Keratinocyte (primary cell): ENCODE results near the gene FGFR3. TPM values are rescaled to one million over a fixed set of nuclear protein-coding genes. Genes with fewer than 3 reads are reported as not detected.

Experiments used
- DNase-seq: peaks from one replicate; pipeline ENCODE4 v3.0.0-alpha.2; 2011; ENCODE audit warnings: low read depth, missing footprints, low spot score
- FAIRE-seq: peaks from 2 replicates; lab custom pipeline; 2011; peaks lifted over from hg19 to GRCh38; lab: Jason Lieb, UNC
- H2AFZ ChIP-seq: 2 replicates; pipeline ENCODE4 v1.6.0; 2012; ENCODE audit warnings: low read length, control low read depth, inconsistent platforms; ENCODE audit not compliant: control insufficient read depth
- H3K27ac ChIP-seq: 2 replicates; pipeline ENCODE4 v1.5.1; 2011; ENCODE audit warnings: low read length; ENCODE audit not compliant: control insufficient read depth, insufficient read depth
- H3K27me3 ChIP-seq: 3 replicates; pipeline ENCODE4 v1.6.0; 2011; ENCODE audit warnings: low read length; ENCODE audit not compliant: control insufficient read depth, insufficient read depth; ENCODE audit errors: extremely low read depth
- H3K36me3 ChIP-seq, 2 experiments: 2 replicates in 1 of 2; 3 replicates in 1 of 2; pipeline ENCODE4 v1.5.1; 2011; ENCODE audit warnings: low read length in 2 of 2, mild to moderate bottlenecking in 1 of 2; ENCODE audit not compliant: control insufficient read depth in 2 of 2, insufficient read depth in 2 of 2; ENCODE audit errors: extremely low read depth in 1 of 2
- H3K4me1 ChIP-seq: 3 replicates; pipeline ENCODE4 v1.5.1; 2011; ENCODE audit warnings: low read length; ENCODE audit not compliant: control insufficient read depth, insufficient read depth; ENCODE audit errors: extremely low read depth
- H3K4me2 ChIP-seq: 3 replicates; pipeline ENCODE4 v1.6.0; 2011; ENCODE audit warnings: low read depth, low read length; ENCODE audit not compliant: control insufficient read depth, insufficient read depth; ENCODE audit errors: extremely low read depth
- H3K4me3 ChIP-seq, 3 experiments: fragments of 200-600 bp in 1 of 3; sonication (generic) in 1 of 3; 2 replicates in 2 of 3; 3 replicates in 1 of 3; pipeline ENCODE4 v1.5.1; 2011 to 2016; ENCODE audit warnings: low read length in 3 of 3, mild to moderate bottlenecking in 3 of 3, control low read depth in 2 of 3, inconsistent platforms in 1 of 3, low read depth in 1 of 3, mixed read lengths in 1 of 3, mixed run types in 1 of 3, moderate library complexity in 1 of 3; ENCODE audit not compliant: control insufficient read depth in 2 of 3, insufficient read depth in 2 of 3; ENCODE audit errors: extremely low read depth in 1 of 3
- H3K79me2 ChIP-seq: 2 replicates; pipeline ENCODE4 v1.6.0; 2012; ENCODE audit warnings: low read length; ENCODE audit not compliant: control insufficient read depth, insufficient read depth
- H3K9ac ChIP-seq: 3 replicates; pipeline ENCODE4 v1.6.0; 2011; ENCODE audit warnings: low read length; ENCODE audit not compliant: control insufficient read depth, insufficient read depth; ENCODE audit errors: extremely low read depth
- H3K9me1 ChIP-seq: 3 replicates; pipeline ENCODE4 v1.6.0; 2011; ENCODE audit warnings: low read length; ENCODE audit not compliant: control insufficient read depth, insufficient read depth; ENCODE audit errors: extremely low read depth
- H3K9me3 ChIP-seq: 2 replicates; pipeline ENCODE4 v1.5.1; 2012; ENCODE audit warnings: low read depth, low read length; ENCODE audit not compliant: control insufficient read depth
- H4K20me1 ChIP-seq: 3 replicates; pipeline ENCODE4 v1.6.0; 2011; ENCODE audit warnings: low read length; ENCODE audit not compliant: control insufficient read depth, insufficient read depth; ENCODE audit errors: extremely low read depth
- EZH2 ChIP-seq: IDR thresholded peaks from one replicate; pipeline ENCODE4 v1.6.1; 2012; ENCODE audit warnings: inconsistent platforms, mild to moderate bottlenecking, low read length, moderate library complexity
- dilution Hi-C: fragments of 300-500 bp; cut with MboI; formaldehyde crosslinking; loops from one replicate; pipeline ENCODE4 v1.7.0; 2020; ENCODE audit warnings: low sequenced_read_pairs; ENCODE audit not compliant: extremely low pct_ligation_motif_present
- polyA plus RNA-seq, 5 experiments: library from polyadenylated mRNA; depleted of rRNA in 3 of 5; stranded (reverse) in 3 of 5; stranded (forward) in 1 of 5; unstranded in 1 of 5; fragments of >200 nt; gene quantifications; 1 replicate in 1 of 5; 2 replicates in 3 of 5; 3 replicates in 1 of 5; pipeline versions ENCODE4 v1.2.1 to v1.2.3, GENCODE V29; 2011 to 2012; ENCODE audit warnings: missing spikeins in 2 of 5, low read depth in 1 of 5, low replicate concordance in 1 of 5
- TF ChIP-seq, protein P1 (sequence below), 3 experiments: IDR thresholded peaks in 1 of 3; conservative IDR thresholded peaks in 1 of 3; optimal IDR thresholded peaks in 1 of 3; 2 replicates in 2 of 3; 3 replicates in 1 of 3; pipeline versions ENCODE3 to v1.5.1; 2011; ENCODE audit warnings: low read length in 3 of 3, mild to moderate bottlenecking in 3 of 3, moderate library complexity in 2 of 3, control low read depth in 1 of 3, inconsistent platforms in 1 of 3; ENCODE audit not compliant: insufficient read depth in 2 of 3; ENCODE audit errors: extremely low read depth in 1 of 3

FGFR3 gene
- polyA plus RNA-seq, 1 donor (not counting 4 experiments of a cell fraction or from before 2014, with no cell fraction given): 45.2 TPM

DNA sequence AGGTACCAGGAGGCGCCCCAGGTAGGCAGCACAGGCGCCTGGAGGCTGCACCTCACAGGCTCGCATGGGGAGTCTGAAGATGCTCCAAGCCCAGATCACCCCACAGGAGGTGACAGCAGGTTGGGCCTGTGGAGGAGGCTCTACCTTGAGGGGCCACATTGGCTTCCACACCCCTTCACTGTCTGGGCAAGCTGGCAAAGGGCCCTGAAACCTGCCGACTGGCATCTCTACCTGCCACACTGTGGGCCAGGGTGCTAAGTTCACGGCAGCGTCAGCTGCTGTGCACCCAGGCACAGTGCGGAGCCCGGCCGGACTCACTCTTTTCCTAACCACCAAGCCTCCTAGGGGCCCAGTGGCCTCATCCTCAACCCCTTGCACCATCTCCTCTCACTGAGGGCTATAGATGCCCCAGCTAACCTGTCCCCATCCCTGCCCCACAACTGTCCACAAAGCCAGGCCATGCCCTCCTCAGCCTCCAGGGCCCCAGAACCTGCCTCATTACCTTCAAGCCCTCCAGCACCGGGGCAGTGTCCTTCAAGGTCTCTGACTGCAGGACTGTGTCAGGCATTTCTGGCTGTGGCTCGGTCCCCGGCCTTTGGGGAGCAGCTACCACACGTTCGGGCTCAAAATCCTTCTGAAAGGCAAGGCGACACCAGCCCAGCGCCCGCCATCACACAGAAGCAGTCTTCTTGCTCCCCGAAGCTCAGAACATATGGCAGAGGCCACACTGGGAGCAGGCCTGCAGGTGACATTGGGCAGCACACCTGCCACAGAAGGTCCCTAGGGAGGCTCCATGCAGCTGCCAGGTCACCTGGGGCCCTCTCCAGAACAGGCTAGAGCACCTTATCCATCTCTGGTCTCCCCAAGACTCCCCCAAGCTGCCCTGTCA is 28.8 kb downstream of the FGFR3 start:
- Histone ChIP-seq H3K27me3 (no peaks in the 10 kb centered on the region), H3K9ac (no peak overlapping the region), H3K4me2 (no peak overlapping the region), H3K9me1 (no peaks in the 10 kb centered on the region), H3K27ac (no peak overlapping the region), H4K20me1 (no peaks in the 10 kb centered on the region), H3K36me3 (peaks cover 48 to 51% of the 10 kb centered on the region in 2 experiments), H3K9me3 (no peaks in the 10 kb centered on the region), H3K79me2 (peaks cover 2% of the 10 kb centered on the region), H2AFZ (no peak overlapping the region), H3K4me1 (no peaks in the 10 kb centered on the region), H3K4me3 (no peak overlapping the region)
- dilution Hi-C loops: no loop called here
- DNase-seq (no peak), FAIRE-seq (no peak)
- no peak for TF ChIP-seq EZH2

DNA sequence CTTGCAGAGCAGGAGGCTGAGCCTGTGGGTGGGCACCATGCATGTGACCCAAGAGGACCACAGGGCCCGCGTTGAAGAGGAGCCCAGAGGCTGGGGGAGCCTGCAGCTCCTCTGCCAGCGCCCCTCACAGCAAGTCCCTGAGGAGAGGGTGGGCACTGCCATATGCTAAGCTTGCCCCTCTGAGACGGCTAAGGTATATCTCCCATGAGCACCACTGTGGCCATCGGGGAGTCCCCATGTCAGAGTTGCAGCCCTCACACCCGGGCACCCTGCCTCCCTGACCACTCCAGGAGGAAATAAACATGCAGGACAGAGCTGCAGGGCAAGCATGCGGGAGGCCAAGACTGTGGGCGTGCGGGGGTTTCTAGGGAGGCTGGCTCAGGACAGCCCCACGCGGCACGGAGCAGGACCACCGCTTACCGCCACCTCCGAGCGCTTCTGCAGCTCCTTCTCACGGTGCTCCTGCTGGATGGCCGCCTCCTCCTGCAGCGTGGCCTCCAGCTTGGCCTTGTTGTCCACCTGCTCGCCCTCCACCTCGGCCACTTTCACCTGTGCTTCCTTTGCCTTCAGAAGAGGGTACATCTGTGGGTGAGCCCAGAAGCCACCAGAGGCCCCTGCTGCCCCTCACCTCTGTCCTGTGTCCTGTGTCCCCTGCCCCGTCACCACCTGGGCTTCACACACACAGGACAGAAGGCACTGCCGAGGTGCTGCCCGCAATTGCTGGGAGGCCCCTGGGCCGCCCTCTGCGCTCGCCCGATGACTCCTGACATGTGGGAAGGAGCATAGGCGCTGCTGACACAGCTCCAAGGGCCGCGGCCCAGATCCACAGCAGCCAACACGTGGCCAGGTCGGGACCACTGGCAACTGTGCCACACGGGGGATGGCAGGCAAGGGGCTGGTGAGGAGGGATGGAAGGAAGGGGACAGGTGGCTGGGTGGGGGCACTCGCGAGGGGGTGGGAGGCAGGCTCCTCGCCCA is 29.8 kb downstream of the FGFR3 start:
- no peaks in the 10 kb centered on the region for H3K9me1 ChIP-seq
- DNase-seq (no peak), FAIRE-seq (no peak)
- H4K20me1 ChIP-seq: no peaks in the 10 kb centered on the region
- H3K27me3 ChIP-seq: no peaks in the 10 kb centered on the region
- H3K9ac ChIP-seq: no peak overlapping the region
- no peak overlapping the region for H3K27ac ChIP-seq
- dilution Hi-C loops: no loop called here
- H3K9me3 ChIP-seq: no peaks in the 10 kb centered on the region
- peaks cover 46 to 51% of the 10 kb centered on the region in 2 experiments for H3K36me3 ChIP-seq
- H3K4me2 ChIP-seq: no peak overlapping the region
- no peaks in the 10 kb centered on the region for H3K4me1 ChIP-seq
- peaks cover 2% of the 10 kb centered on the region for H3K79me2 ChIP-seq
- no peak overlapping the region for H2AFZ ChIP-seq
- TF ChIP-seq EZH2: no peak
- TF ChIP-seq, protein P1, sequence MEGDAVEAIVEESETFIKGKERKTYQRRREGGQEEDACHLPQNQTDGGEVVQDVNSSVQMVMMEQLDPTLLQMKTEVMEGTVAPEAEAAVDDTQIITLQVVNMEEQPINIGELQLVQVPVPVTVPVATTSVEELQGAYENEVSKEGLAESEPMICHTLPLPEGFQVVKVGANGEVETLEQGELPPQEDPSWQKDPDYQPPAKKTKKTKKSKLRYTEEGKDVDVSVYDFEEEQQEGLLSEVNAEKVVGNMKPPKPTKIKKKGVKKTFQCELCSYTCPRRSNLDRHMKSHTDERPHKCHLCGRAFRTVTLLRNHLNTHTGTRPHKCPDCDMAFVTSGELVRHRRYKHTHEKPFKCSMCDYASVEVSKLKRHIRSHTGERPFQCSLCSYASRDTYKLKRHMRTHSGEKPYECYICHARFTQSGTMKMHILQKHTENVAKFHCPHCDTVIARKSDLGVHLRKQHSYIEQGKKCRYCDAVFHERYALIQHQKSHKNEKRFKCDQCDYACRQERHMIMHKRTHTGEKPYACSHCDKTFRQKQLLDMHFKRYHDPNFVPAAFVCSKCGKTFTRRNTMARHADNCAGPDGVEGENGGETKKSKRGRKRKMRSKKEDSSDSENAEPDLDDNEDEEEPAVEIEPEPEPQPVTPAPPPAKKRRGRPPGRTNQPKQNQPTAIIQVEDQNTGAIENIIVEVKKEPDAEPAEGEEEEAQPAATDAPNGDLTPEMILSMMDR (optimal IDR thresholded peaks at IDR 0.05 in 1 of 3, IDR thresholded peaks at IDR 0.05 in 1 of 3, conservative IDR thresholded peaks at IDR 0.05 in 1 of 3; ENCODE audit: extremely low read depth in 1 of 3, insufficient read depth in 2 of 3, low read length in 3 of 3): no peak
- no peak overlapping the region for H3K4me3 ChIP-seq
